ENCODE data around the gene AP1G2. TPM values are rescaled to one million over a fixed set of nuclear protein-coding genes. Genes with fewer than 3 reads are reported as not detected.

Gene AP1G2
- total RNA-seq, 4 donors from 2014 or later, result 175 to 369 (median 341) TPM

DNA sequence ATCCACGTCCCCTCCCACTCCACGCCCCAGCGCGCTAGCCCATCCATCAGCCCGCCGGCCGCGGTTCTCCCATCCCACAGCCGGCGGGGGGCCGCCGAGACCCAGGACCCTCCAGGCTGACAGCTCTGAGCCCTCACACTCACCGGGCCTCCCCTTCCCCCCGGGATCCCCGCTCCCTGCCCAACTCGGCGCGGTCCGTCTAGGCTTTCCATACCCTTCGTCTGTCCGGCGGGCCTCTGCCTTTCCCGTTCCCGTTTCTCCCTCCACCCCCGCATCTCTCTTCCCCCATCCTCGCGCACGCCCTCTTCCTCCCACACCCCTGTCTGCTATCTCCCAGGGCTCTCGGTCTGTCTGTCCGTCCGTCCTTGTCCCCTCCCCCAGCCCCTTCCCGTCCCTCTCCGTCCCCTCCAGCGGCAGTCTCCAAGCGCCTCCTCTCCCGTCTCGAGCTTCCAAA is 16.8 kb downstream of the AP1G2 start:
- Histone ChIP-seq H3K27ac (peak overlapping the region in 2 of 4 donors; percentile 28 to 30), H3K9me3 (no peaks in the 10 kb centered on the region), H3K4me1 (peaks cover 0 to 20% (median 3%) of the 10 kb centered on the region in 4 donors), H3K27me3 (no peaks in the 10 kb centered on the region), H3K4me3 (peak overlapping the region; percentile 49 to 76 (median 65)), H3K36me3 (no peaks in the 10 kb centered on the region)
- DNase-seq, result peak in 1 of 3 donors; percentile 55
- no peak for TF ChIP-seq POLR2A (IDR thresholded peaks at IDR 0.05)
- TF ChIP-seq, protein P1, sequence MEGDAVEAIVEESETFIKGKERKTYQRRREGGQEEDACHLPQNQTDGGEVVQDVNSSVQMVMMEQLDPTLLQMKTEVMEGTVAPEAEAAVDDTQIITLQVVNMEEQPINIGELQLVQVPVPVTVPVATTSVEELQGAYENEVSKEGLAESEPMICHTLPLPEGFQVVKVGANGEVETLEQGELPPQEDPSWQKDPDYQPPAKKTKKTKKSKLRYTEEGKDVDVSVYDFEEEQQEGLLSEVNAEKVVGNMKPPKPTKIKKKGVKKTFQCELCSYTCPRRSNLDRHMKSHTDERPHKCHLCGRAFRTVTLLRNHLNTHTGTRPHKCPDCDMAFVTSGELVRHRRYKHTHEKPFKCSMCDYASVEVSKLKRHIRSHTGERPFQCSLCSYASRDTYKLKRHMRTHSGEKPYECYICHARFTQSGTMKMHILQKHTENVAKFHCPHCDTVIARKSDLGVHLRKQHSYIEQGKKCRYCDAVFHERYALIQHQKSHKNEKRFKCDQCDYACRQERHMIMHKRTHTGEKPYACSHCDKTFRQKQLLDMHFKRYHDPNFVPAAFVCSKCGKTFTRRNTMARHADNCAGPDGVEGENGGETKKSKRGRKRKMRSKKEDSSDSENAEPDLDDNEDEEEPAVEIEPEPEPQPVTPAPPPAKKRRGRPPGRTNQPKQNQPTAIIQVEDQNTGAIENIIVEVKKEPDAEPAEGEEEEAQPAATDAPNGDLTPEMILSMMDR (IDR thresholded peaks at IDR 0.05), result no peak

DNA sequence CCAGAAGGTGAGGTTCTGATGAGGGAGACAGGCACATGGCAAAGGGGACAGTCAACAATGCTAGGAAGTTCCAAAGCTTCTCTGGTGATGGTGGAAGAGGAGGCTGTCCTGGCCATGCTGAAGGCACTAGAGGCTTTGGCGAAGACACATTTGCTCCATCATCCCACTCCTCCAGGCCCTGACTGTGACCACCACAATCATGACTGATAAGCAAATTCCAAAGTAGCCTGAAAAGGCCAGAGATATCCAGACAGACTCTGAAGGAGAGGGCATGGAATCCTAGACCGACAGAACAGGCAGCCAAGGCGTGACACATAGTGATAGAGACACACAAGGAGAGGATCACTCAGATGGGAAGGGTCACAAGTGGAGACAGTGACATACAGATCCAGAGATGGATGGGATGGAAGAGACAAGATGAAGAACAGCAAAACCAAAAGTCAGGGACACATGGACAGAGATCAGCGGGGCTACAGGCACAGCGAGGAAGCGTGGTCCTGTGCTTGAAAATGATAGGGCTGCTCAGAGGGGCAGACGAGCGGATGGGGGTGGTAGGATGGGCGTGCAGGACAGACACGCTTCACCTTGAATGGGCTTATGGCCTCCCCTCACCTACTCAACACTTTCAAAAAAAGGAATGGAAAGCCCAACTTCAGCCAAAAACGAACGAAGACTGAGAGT is 17.3 kb downstream of the AP1G2 start:
- no peak overlapping the region for H3K27ac ChIP-seq
- H3K4me3 ChIP-seq, result peak overlapping the region; percentile 49 to 76 (median 65)

DNA sequence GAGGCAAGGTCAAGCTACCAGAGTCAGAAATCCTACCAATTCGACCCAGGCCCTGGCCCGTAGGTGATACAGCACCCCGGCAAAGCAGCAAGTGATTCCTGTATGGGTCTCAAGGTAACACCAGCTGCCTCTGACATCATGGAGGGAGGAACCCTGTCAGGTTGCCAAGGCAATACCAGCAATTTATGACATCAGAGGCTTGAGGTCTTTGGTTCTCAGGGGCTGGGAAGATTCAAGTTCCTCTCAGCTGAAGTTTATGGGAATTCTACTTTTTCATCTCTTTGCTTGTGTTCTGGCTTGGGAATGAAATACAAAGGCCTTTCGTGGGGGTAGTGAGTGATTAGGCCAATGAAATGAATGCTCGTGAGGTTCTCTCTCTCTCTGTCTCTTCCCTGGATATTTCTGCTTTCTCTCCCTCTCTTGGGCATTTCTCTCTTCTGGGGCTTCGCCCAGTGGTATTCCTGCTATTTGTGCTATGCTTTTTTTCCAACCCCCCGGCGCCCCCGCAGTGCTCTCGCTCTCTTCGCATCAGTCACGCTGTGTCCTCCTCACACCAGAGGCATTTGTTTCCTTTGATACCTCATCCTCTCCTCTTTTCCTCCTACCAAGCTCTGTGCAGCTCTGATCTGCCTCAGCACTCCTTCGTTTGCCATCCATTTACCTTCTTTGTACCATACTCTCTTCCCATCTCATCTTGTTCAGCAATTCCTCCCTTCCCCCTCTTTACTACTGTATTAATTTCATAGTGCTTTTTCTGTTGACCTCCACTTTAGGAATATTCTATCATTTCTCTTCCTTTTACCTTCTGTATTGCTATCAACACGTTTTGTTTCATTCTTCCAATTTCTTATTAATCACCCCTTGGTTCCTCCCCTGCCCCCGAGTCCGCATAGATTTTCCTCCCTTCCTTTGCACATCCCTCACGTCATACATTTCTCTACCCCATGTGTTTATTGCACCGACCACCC is 19.0 kb downstream of the AP1G2 start:
- DNase-seq, result no peak

More for the DNA sequence above, 17.3 kb downstream of the AP1G2 start:
- Histone ChIP-seq H3K36me3 (no peaks in the 10 kb centered on the region), H3K4me1 (peaks cover 0 to 16% (median 3%) of the 10 kb centered on the region in 4 donors), H3K27me3 (no peaks in the 10 kb centered on the region), H3K9me3 (no peaks in the 10 kb centered on the region)
- no peak for TF ChIP-seq POLR2A (IDR thresholded peaks at IDR 0.05)
- TF ChIP-seq, protein P1 (IDR thresholded peaks at IDR 0.05), result no peak
- no peak for DNase-seq

DNA sequence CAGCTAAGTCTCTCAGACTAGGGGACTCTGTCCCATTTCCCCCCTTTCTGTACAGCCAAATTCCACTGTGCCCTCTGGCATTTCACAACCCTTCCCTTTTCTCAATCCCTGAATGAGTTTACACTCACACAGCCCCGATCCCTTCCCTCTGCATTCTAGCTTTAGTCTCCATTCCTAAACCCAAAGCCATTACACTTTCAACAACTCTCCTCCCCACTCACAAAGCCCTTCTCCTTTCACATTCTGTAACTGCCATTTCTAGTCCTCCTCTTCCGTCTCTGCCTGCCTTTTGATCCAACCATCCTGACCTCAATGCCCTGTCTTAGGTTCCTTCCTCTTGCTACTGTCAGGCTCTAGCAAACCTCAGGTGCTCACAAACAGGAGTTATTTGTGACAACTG is 19.7 kb downstream of the AP1G2 start:
- Histone ChIP-seq H3K27me3 (no peaks in the 10 kb centered on the region), H3K9me3 (no peaks in the 10 kb centered on the region), H3K36me3 (no peaks in the 10 kb centered on the region), H3K4me1 (peaks cover 0 to 15% (median 3%) of the 10 kb centered on the region in 4 donors), H3K27ac (no peak overlapping the region), H3K4me3 (no peak overlapping the region)
- TF ChIP-seq, protein P1 (IDR thresholded peaks at IDR 0.05), result no peak
- TF ChIP-seq POLR2A (IDR thresholded peaks at IDR 0.05), result no peak
- DNase-seq, result no peak

More for the DNA sequence above, 19.0 kb downstream of the AP1G2 start:
- Histone ChIP-seq H3K36me3 (no peaks in the 10 kb centered on the region), H3K4me1 (peaks cover 0 to 15% (median 3%) of the 10 kb centered on the region in 4 donors), H3K9me3 (no peaks in the 10 kb centered on the region), H3K4me3 (no peak overlapping the region), H3K27ac (no peak overlapping the region), H3K27me3 (no peaks in the 10 kb centered on the region)
- no peak for TF ChIP-seq POLR2A (IDR thresholded peaks at IDR 0.05)
- TF ChIP-seq, protein P1 (IDR thresholded peaks at IDR 0.05), result no peak

DNA sequence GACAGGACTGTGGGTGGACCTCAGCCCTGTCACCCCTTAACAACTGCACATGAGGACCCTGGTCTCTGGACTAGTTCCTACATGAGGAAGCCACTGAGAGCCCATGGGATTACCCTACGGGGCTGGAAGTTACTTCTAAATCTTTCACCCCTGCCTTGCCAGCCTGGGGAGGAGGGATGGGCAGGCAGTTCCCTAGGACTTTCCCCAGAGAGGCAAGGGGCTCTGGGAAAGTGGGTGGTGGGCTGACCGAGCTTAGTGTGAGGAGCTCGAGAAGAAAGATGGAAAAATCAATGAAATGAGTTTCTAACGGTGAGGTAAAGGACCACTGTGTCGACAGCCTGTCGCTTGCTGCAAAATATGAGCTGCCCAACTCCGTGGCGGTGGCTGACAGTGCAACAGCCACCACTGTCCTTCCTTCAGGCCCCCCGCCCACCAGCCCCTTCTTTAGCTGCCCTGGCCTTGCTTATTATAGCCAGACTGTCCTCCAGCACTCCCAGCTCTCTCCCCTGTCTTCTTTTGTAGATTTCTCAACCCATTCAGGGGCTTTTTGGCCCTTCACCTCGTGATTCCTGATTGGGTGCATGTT is 21.0 kb downstream of the AP1G2 start:
- Histone ChIP-seq H3K4me3 (no peak overlapping the region), H3K27ac (no peak overlapping the region), H3K27me3 (no peaks in the 10 kb centered on the region), H3K36me3 (no peaks in the 10 kb centered on the region), H3K9me3 (no peaks in the 10 kb centered on the region), H3K4me1 (peaks cover 0 to 10% (median 3%) of the 10 kb centered on the region in 4 donors)
- DNase-seq, result no peak
- no peak for TF ChIP-seq POLR2A (IDR thresholded peaks at IDR 0.05)
- TF ChIP-seq, protein P1 (IDR thresholded peaks at IDR 0.05), result no peak

Data from Peyer's patch (tissue), 4 donors.